IMR-90 (cell line): ENCODE results near the gene ABHD3. TPM values are rescaled to one million over a fixed set of nuclear protein-coding genes. Genes with fewer than 3 reads are reported as not detected.
"Not testable (repeated sequence)": the region's sequence is repeated elsewhere in the genome, so short reads cannot be mapped to it uniquely, and the experiment has no call there.

Experiments
- ATAC-seq: fragments of 200-7000 bp; cut with Tn5 transposase; 2 replicates; pipeline ENCODE4 v1.9.1; 2020; ENCODE audit warnings: low read depth, mild to moderate bottlenecking, moderate library complexity
- BruUV-seq: library from RNA; stranded (reverse); fragments of 400-500 nt; replicated peaks from 2 replicates; lab custom pipeline; 2021; lab: Mats Ljungman, UMichigan
- CTCF ChIA-PET: fragments of 300-600 bp; formaldehyde crosslinking; extraction: SDS; loops from one replicate; lab custom pipeline; 2021; ENCODE audit warnings: antibody characterized with exemption; lab: Yijun Ruan, JAX
- POLR2A ChIA-PET: fragments of 300-600 bp; sonication (Branson Sonifier 250); formaldehyde crosslinking; loops from one replicate; lab custom pipeline; 2022; ENCODE audit warnings: antibody characterized with exemption; ENCODE audit not compliant: unreplicated experiment; lab: Charles Lee
- DNase-seq: peaks from one replicate; pipeline ENCODE4 v3.0.0; 2013
- H2AFZ ChIP-seq: replicated peaks from 2 replicates; pipeline ENCODE3; 2013; ENCODE audit warnings: low read length, mild to moderate bottlenecking; ENCODE audit not compliant: poor library complexity
- H2AK5ac ChIP-seq: 2 replicates; pipeline ENCODE4 v1.6.1; 2013; ENCODE audit warnings: low read depth, low read length, inconsistent platforms
- H2AK9ac ChIP-seq: replicated peaks from 2 replicates; pipeline ENCODE3; 2013; ENCODE audit warnings: mild to moderate bottlenecking, low read depth, low read length, moderate library complexity; ENCODE audit not compliant: poor library complexity
- H2BK120ac ChIP-seq: 2 replicates; pipeline ENCODE4 v1.6.1; 2013; ENCODE audit warnings: low read depth, low read length, inconsistent platforms
- H2BK15ac ChIP-seq: 3 replicates; pipeline ENCODE4 v1.6.1; 2013; ENCODE audit warnings: low read depth, low read length, inconsistent platforms
- H2BK20ac ChIP-seq: 2 replicates; pipeline ENCODE4 v1.6.1; 2013; ENCODE audit warnings: low read depth, mild to moderate bottlenecking, inconsistent platforms, low read length, moderate library complexity
- H2BK5ac ChIP-seq: 2 replicates; pipeline ENCODE4 v1.6.1; 2013; ENCODE audit warnings: mild to moderate bottlenecking, low read depth, low read length, inconsistent platforms; ENCODE audit not compliant: poor library complexity, severe bottlenecking
- H3K14ac ChIP-seq: replicated peaks from 2 replicates; pipeline ENCODE4 v1.6.1; 2013; ENCODE audit warnings: low read depth, low read length, inconsistent platforms
- H3K18ac ChIP-seq: 2 replicates; pipeline ENCODE4 v1.6.1; 2013; ENCODE audit warnings: low read depth, low read length, control low read depth
- H3K23ac ChIP-seq: 2 replicates; pipeline ENCODE4 v1.6.1; 2013; ENCODE audit warnings: low read depth, low read length, inconsistent platforms
- H3K27ac ChIP-seq: 2 replicates; pipeline ENCODE4 v1.5.1; 2013; ENCODE audit warnings: mild to moderate bottlenecking, control low read depth, low read length; ENCODE audit not compliant: insufficient read depth
- H3K27me3 ChIP-seq: 2 replicates; pipeline ENCODE4 v1.6.1; 2013; ENCODE audit warnings: low read length; ENCODE audit not compliant: control insufficient read depth, insufficient read depth
- H3K36me3 ChIP-seq: 2 replicates; pipeline ENCODE4 v1.6.1; 2013; ENCODE audit warnings: low read length, mixed read lengths; ENCODE audit not compliant: control insufficient read depth, insufficient read depth
- H3K4ac ChIP-seq: 2 replicates; pipeline ENCODE4 v1.6.1; 2013; ENCODE audit warnings: low read depth, low read length, inconsistent platforms
- H3K4me1 ChIP-seq: 2 replicates; pipeline ENCODE4 v1.6.1; 2013; ENCODE audit warnings: low read length, mixed read lengths; ENCODE audit not compliant: control insufficient read depth, insufficient read depth
- H3K4me2 ChIP-seq: 2 replicates; pipeline ENCODE4 v1.6.1; 2013; ENCODE audit warnings: low read depth, mild to moderate bottlenecking, control low read depth, low read length, moderate library complexity
- H3K4me3 ChIP-seq: 2 replicates; pipeline ENCODE4 v1.5.1; 2013; ENCODE audit warnings: low read depth, mild to moderate bottlenecking, control low read depth, low read length, moderate library complexity; ENCODE audit not compliant: insufficient read depth
- H3K56ac ChIP-seq: 2 replicates; pipeline ENCODE4 v1.6.1; 2013; ENCODE audit warnings: low read length, inconsistent platforms; ENCODE audit not compliant: insufficient read depth; ENCODE audit errors: extremely low read depth
- H3K79me1 ChIP-seq, 2 experiments: 2 replicates each; pipeline ENCODE4 v1.6.1; 2013; ENCODE audit warnings: low read length in 2 of 2, inconsistent platforms in 1 of 2, low read depth in 1 of 2
- H3K9ac ChIP-seq: 2 replicates; pipeline ENCODE4 v1.6.1; 2013; ENCODE audit warnings: low read depth, low read length, control low read depth
- H3K9me1 ChIP-seq: 2 replicates; pipeline ENCODE4 v1.6.1; 2013; ENCODE audit warnings: low read length, inconsistent platforms; ENCODE audit not compliant: insufficient read depth
- H3K9me3 ChIP-seq: 2 replicates; pipeline ENCODE4 v1.6.1; 2013; ENCODE audit warnings: low read length; ENCODE audit not compliant: control insufficient read depth, insufficient read depth
- H4K20me1 ChIP-seq: 2 replicates; pipeline ENCODE4 v1.6.1; 2013; ENCODE audit warnings: low read length, inconsistent platforms; ENCODE audit not compliant: insufficient read depth
- H4K5ac ChIP-seq: 2 replicates; pipeline ENCODE4 v1.6.1; 2013; ENCODE audit warnings: mild to moderate bottlenecking, low read depth, low read length, control low read depth
- H4K8ac ChIP-seq, 2 experiments: 2 replicates each; pipeline ENCODE4 v1.6.1; 2013; ENCODE audit warnings: low read depth in 2 of 2, low read length in 2 of 2, control low read depth in 1 of 2, inconsistent platforms in 1 of 2
- H4K91ac ChIP-seq: 2 replicates; pipeline ENCODE4 v1.6.1; 2013; ENCODE audit warnings: low read depth, low read length, inconsistent platforms; ENCODE audit not compliant: insufficient read depth
- CHD1 ChIP-seq: IDR thresholded peaks from 2 replicates; pipeline ENCODE4 v1.6.1; 2012; ENCODE audit warnings: low read depth, low read length, improper control_type of control experiment
- MAZ ChIP-seq: IDR thresholded peaks from 2 replicates; pipeline ENCODE4 v1.6.1; 2012; ENCODE audit warnings: low read depth, mild to moderate bottlenecking, low read length, improper control_type of control experiment, moderate library complexity, borderline replicate concordance
- MXI1 ChIP-seq: IDR thresholded peaks from 2 replicates; pipeline ENCODE4 v1.6.1; 2012; ENCODE audit warnings: low read depth, mild to moderate bottlenecking, low read length, moderate library complexity, borderline replicate concordance
- SMC3 ChIP-seq: fragments of 150-350 bp; IDR thresholded peaks from 2 replicates; pipeline ENCODE4 v1.6.1; 2016; ENCODE audit warnings: low read depth, mild to moderate bottlenecking, antibody characterized with exemption, low read length, moderate library complexity
- WGBS, 2 experiments: methylation state at CpG; one replicate each; pipeline versions ENCODE4 v1.1.5 to v1.1.7; 2013; ENCODE audit warnings: missing lambda C conversion rate in 2 of 2; ENCODE audit not compliant: insufficient read length in 1 of 2; ENCODE audit errors: extremely low coverage in 2 of 2; 5-methylcytosine and 5-hydroxymethylcytosine counted together
- dilution Hi-C: fragments of 300-500 bp; cut with HindIII; formaldehyde crosslinking; loops from one replicate; pipeline ENCODE4 v1.14.3; 2018; ENCODE audit warnings: low sequenced_read_pairs; ENCODE audit not compliant: unreplicated experiment
- in situ Hi-C: fragments of 300-500 bp; cut with MboI; formaldehyde crosslinking; loops from 3 replicates; pipeline ENCODE4 v1.14.3; 2019; ENCODE audit warnings: low sequenced_read_pairs, inconsistent platforms, mixed read lengths
- intact Hi-C: fragments of 100-400 bp; cut with micrococcal nuclease; formaldehyde crosslinking; loops from 2 replicates; pipeline ENCODE4 v1.10.0; 2022
- polyA plus RNA-seq, 3 experiments: library from polyadenylated mRNA; depleted of rRNA; stranded (reverse); fragments of >200 nt; gene quantifications; 2 replicates each; pipeline ENCODE4 v1.2.3, GENCODE V29; 2012; ENCODE audit warnings: low replicate concordance in 1 of 3
- total RNA-seq: library from RNA; depleted of rRNA; stranded (reverse); fragments of >200 nt; gene quantifications from 2 replicates; pipeline ENCODE4 v1.2.3, GENCODE V29; 2012

ABHD3 gene
- total and polyA plus RNA-seq, 2 of the 4 experiments (the other 2 are of a cell fraction) = 4.5 to 5.5 TPM

- no peaks in the 10 kb centered on the region for H3K9me3 ChIP-seq
- ChIA-PET CTCF (interaction anchor here (0.5 to 1.2 kb wide), 2 partner anchors 10 to 18 kb away, joined by 3 to 4 read pairs; partner anchors contain the start of gene ABHD3), POLR2A (no interaction called here)
- H3K4me1 ChIP-seq = no peaks in the 10 kb centered on the region
- no peak overlapping the region for H3K14ac ChIP-seq
- H2AFZ ChIP-seq = no peak overlapping the region
- in situ Hi-C loops (no loop called here), dilution Hi-C loops (no loop called here), intact Hi-C loops (no loop called here)
- H2AK5ac ChIP-seq = no peak overlapping the region
- no peak overlapping the region for H2BK120ac ChIP-seq
- H2BK5ac ChIP-seq = no peak overlapping the region
- H3K9me1 ChIP-seq = no peaks in the 10 kb centered on the region
- no peak overlapping the region for H3K4me2 ChIP-seq
- H3K27me3 ChIP-seq = peaks cover 3% of the 10 kb centered on the region; the same call in 1 of the 2 replicates
- no peak overlapping the region for H3K56ac ChIP-seq
- H4K20me1 ChIP-seq = no peaks in the 10 kb centered on the region
- no peak for DNase-seq
- H2BK20ac ChIP-seq = no peak overlapping the region
- no peak overlapping the region for H4K8ac ChIP-seq
- H3K79me1 ChIP-seq = no peaks in the 10 kb centered on the region
- BruUV-seq = no TSS peak
- no peak overlapping the region for H3K23ac ChIP-seq
- no peak overlapping the region for H4K91ac ChIP-seq
- H3K18ac ChIP-seq = no peak overlapping the region
- H2BK15ac ChIP-seq = no peak overlapping the region
- no peaks in the 10 kb centered on the region for H3K36me3 ChIP-seq
- H3K4ac ChIP-seq = no peak overlapping the region
- TF ChIP-seq MAZ (no peak), CHD1 (no peak), MXI1 (no peak), SMC3 (no peak)
- H3K27ac ChIP-seq = no peak overlapping the region
- H4K5ac ChIP-seq = no peak overlapping the region
- no peak overlapping the region for H2AK9ac ChIP-seq
- ATAC-seq = no peak
- no CpG with 5 or more reads among the region's 1 CpG for WGBS, 2 experiments
- H3K9ac ChIP-seq = no peak overlapping the region
- H3K4me3 ChIP-seq = no peak overlapping the region
These were observed 9.9 kb upstream of the ABHD3 start for GRCh38 chr18:21714474-21714873.

GRCh38 chr18:21707130-21707529, 2.6 kb upstream of the ABHD3 start:
- WGBS, 2 experiments = no CpG with 5 or more reads among the region's 7 CpGs
- H3K9me3 ChIP-seq, H4K5ac ChIP-seq, dilution Hi-C loops, BruUV-seq, H3K18ac ChIP-seq, H2AFZ ChIP-seq, H3K9me1 ChIP-seq, intact Hi-C loops, in situ Hi-C loops, H3K27me3 ChIP-seq, H2AK9ac ChIP-seq, H4K20me1 ChIP-seq, H3K9ac ChIP-seq, ATAC-seq, H3K56ac ChIP-seq, H3K27ac ChIP-seq, H3K4ac ChIP-seq, CTCF ChIA-PET, H2BK20ac ChIP-seq, DNase-seq, H3K4me2 ChIP-seq, H4K91ac ChIP-seq, H3K14ac ChIP-seq, H3K4me1 ChIP-seq, POLR2A ChIA-PET, H3K4me3 ChIP-seq, H3K23ac ChIP-seq, H2BK15ac ChIP-seq, H2BK120ac ChIP-seq, H2AK5ac ChIP-seq, H4K8ac ChIP-seq, H2BK5ac ChIP-seq, H3K36me3 ChIP-seq: not testable (repeated sequence)
- peaks cover 6 to 15% of the 10 kb centered on the region in 2 experiments; a peak in 3 of 4 replicates for H3K79me1 ChIP-seq
